GM08714 (cell line): ENCODE measurements around the gene GRID1.

ENCODE experiments used
- H3K4me3 ChIP-seq: fragments of 200-500 bp; sonication (Bioruptor generic); 2 replicates; pipeline ENCODE4 v1.5.1; 2014; ENCODE audit warnings: mild to moderate bottlenecking, low read length, inconsistent platforms
- ZNF274 ChIP-seq: IDR thresholded peaks from 2 replicates; pipeline ENCODE4 v1.6.1; 2012; ENCODE audit warnings: mild to moderate bottlenecking, low read depth, low read length

GRID1 gene

GRCh38 chr10:85645926-85646711 lies 720.5 kb downstream of the GRID1 start:
- H3K4me3 ChIP-seq = no peak overlapping the region
- no peak for TF ChIP-seq ZNF274

GRCh38 chr10:85645053-85645452 lies 721.5 kb downstream of the GRID1 start:
- TF ChIP-seq ZNF274 = no peak
- no peak overlapping the region for H3K4me3 ChIP-seq

DNA sequence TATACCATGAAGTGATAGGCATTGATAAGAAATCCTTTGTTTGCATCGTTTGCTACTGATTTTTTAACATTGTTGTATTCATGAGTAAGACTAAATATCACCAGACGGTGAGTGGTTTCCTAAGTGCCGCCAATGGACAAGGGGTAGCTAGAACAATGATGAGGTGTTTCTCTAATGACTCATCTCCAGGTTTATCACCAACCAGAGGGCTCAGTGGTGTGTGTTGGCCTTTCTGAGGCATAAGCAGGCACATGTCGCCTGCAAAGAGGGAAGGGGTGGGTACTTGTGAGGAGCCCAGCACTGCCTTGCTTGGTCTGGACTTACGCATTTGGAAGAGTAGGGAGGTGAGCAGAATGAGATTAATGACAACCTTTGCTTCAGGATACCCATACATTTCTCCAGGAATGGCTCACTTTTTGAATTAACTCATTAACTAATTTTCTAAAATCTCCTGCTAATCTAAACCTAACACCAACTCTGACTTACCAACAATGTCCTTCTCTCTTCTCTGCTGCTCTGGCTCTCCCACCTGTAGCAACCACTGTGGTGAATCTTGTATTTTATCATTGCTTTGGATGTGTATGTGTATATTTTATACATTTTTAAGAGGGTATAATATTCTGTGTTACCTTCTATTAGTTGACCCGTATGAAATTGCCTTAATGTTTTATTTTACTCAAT lies 722.6 kb downstream of the GRID1 start:
- H3K4me3 ChIP-seq = no peak overlapping the region
- TF ChIP-seq ZNF274 = no peak

DNA sequence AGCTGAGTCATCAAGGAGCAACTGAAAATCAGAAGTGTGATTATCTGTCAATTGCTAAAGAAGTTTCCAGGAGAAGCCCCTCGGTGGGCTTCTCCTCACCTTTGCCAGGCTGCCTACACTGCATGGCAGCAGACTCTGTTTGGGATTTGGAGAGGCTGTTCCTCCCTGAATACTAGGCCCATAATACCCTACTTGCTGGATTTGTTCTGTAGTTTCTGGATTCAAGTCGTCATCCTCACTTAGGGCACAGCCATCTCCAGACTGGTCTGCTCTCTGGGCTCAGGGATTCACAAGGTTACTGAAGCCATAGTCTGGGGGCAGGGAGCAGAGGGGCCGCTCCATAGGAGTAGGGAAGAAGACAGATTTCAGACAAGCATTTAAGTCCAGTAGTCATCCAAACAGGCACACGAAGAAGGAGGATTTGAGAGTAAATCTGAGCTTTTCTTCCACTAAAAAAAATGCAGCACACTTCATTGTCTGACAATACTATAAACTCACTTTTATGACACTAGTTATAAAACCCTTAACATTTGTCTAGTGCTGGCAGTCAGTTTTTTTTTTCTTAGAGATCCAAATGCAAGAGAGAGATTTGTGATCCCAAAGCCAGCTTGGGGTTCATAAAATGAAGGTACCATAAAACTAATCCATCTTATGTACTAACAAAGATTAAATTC lies 723.3 kb downstream of the GRID1 start:
- H3K4me3 ChIP-seq = no peak overlapping the region
- no peak for TF ChIP-seq ZNF274

DNA sequence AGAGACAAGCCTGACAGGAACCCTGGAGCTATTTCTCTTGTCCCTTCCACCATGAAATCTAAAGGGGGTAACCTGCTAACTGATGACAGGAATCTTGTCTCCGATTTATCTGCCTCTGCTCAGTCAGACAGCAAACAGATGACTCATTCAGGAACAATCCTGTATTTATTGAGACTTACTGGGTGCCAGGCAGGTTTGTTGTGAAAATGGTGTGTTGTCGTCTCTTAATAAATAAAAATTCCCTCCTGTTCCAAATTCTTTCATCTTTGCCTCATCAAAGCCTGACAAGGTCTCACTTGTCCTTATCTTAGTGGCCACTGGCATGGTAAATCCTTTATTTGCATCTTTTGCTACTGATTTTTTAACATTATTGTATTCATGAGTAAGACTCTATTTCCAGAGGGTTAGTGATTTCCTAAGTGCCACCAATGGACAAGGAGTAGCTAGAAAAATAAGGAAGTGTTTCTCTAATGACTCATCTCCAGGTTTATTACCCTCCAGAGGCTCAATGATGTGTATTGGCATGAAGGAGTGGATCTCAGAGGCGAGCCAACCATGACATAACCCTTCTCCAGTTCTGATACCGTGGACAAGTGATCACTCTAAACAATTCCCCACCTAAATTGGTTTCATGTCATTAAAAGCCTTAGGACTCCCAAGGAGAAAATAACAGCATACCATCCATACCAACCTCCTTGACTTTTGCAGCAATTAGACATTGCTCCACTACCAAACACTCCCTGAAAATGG lies 724.0 kb downstream of the GRID1 start:
- no peak overlapping the region for H3K4me3 ChIP-seq
- TF ChIP-seq ZNF274 = no peak

DNA sequence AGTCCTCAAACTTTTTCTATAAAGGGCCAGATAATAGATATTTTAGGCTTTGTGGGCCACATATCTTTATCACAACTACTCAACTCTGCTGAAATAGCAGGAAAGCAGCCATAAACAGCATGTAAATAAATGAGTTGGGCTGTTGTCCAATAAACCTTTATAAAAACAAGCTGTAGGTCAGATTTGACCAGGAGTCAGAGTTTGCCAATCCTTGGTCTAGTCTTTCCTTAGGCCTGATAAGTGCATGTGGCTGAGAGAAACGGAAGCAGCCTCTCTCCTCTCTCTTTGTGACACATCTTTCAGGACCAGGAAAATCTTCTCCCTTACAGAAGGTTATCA lies 724.5 kb downstream of the GRID1 start:
- H3K4me3 ChIP-seq = no peak overlapping the region
- TF ChIP-seq ZNF274 = no peak

- no peak overlapping the region for H3K4me3 ChIP-seq
- TF ChIP-seq ZNF274 = no peak
These were observed 725.1 kb downstream of the GRID1 start for GRCh38 chr10:85641479-85642009.

DNA sequence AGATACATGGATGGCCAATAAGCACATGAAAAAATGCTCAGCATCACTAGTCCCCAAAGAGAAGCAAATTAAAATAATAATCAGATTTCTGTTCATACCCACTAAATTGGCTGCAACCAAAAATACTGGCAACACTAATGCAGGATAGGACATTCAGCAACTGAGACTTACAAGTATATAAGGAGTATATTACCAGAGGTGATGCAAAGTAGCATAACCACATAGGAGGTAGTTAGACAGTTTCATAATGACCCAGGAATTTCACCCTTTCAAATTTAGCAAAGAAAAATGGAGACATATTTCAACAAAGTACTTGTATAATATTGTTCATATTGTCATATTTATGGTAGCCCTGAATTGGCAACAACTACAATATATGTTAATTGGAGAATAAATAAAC lies 727.8 kb downstream of the GRID1 start:
- H3K4me3 ChIP-seq = no peak overlapping the region
- no peak for TF ChIP-seq ZNF274

DNA sequence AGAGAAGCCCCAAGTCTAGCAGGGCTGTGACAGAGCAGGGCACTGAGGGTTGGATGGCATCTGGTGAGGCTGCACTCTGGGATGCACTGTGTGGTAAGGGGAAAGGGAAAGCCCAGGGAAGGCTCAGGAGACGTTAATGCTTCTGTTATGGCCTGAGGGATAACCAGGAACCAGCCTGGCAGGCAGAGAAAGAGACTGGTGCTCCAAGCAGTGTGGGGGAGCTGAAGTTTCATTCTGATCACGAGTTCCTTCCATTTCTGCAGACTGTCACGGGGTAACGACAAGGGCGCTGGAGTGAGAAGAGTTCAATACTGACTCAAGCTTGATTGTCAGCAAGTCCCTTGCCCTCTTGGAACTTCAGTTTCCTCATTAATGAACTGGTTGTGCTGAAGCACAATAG lies 730.9 kb downstream of the GRID1 start:
- no peak overlapping the region for H3K4me3 ChIP-seq
- TF ChIP-seq ZNF274 = no peak

- H3K4me3 ChIP-seq = no peak overlapping the region
- no peak for TF ChIP-seq ZNF274
These were observed 742.1 kb downstream of the GRID1 start for GRCh38 chr10:85624511-85624910.

DNA sequence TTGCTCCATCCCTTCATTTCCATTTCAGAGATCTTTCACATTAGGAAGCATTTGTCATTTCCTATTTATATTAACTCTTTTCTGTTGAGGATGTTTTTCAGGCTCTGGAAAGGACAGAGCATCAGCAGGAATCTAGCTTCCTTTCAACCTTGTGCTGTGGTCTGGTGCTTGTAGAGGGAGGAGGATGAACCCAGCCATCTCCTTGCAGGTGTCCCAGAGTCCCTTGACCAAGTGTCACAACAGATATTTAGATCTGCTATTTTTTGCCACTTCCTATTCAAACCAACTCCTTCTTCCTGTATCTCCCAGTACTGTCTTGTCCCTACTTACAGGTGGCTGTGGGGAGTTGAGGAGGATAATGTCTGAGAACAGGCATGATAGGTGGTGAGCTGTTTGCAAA lies 742.8 kb downstream of the GRID1 start:
- no peak overlapping the region for H3K4me3 ChIP-seq
- TF ChIP-seq ZNF274 = no peak

DNA sequence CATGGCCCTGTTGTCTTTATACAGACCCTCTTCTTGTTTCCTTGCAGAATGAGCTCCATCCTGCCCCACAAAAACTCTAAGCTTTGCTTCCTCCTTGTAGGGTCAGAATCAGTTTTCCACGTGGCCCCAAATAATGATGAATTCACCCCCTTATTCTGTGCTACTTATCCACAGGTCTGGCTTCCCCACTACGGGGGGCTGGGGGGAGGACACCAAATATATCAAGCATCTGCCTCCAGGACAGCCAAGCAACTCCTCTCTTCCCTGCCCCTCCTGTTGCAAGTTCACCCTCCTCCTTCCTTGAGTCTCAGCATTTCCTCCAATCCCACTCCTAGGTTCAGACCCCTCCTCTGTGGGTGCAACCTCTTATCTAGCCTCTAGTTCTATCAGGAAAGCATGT lies 743.3 kb downstream of the GRID1 start:
- TF ChIP-seq ZNF274 = no peak
- no peak overlapping the region for H3K4me3 ChIP-seq

DNA sequence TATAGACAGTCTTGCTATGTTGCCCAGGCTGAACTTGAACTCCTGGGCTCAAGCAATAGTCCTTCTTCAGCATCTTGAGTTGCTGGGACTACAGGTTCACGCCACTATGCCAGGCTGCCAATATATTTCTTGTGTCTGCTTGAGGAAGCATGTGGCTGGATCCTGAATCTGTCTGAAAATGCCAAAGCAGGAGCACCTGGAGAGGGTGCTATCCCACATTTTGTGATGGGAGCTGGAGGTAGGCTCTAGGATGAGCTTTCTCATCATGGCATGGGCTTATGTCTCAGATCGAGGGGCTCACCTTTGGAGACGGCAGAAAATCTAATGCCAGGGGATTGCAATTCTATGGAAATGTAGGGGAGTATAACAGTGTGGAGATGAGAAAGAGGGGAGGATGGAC lies 744.2 kb downstream of the GRID1 start:
- TF ChIP-seq ZNF274 = no peak
- no peak overlapping the region for H3K4me3 ChIP-seq

DNA sequence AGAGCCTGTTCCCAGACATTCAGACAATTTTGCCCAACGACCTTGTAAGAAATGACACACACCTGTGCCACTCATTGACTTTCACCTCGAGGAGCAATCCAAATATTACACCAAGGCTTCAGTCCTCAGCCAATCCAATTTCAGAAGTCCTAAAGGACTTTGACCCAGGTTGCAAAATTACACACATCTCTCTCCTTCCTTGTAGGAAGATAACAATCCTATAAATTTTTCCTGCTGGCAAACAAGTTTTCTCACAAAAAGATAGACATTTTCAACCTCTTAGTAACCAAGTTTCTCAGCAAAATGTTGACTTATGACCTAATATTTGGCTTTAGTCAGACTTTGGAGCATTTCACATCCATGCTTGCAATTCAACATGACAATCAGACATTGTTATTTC lies 745.0 kb downstream of the GRID1 start:
- no peak overlapping the region for H3K4me3 ChIP-seq
- no peak for TF ChIP-seq ZNF274
